HepG2 (cell line): ENCODE measurements around the gene SIAH2. TPM values are rescaled to one million over a fixed set of nuclear protein-coding genes. Genes with fewer than 3 reads are reported as not detected.
A peak's percentile ranks its signal among the peaks of the same experiment; 100 is the strongest.

Source experiments
- ATAC-seq: fragments of 200-7000 bp; cut with Tn5 transposase; 3 replicates; pipeline ENCODE4 v1.9.1; 2020; ENCODE audit warnings: mild to moderate bottlenecking, moderate library complexity
- BruUV-seq: library from RNA; stranded (reverse); fragments of 400-500 nt; replicated peaks from 2 replicates; lab custom pipeline; 2021; lab: Mats Ljungman, UMichigan
- CTCF ChIA-PET: fragments of 300-600 bp; formaldehyde crosslinking; extraction: SDS; loops from one replicate; lab custom pipeline; 2021; ENCODE audit warnings: low total read pairs, inconsistent platforms, low intra/inter-chr PET ratio; lab: Yijun Ruan, JAX
- POLR2A ChIA-PET: fragments of 350-600 bp; sonication (Branson Sonifier 250); formaldehyde crosslinking; loops from one replicate; lab custom pipeline; 2020; ENCODE audit warnings: antibody characterized with exemption, inconsistent platforms; lab: Yijun Ruan, JAX
- DNase-seq: peaks from one replicate; pipeline ENCODE4 v3.0.0-alpha.2; 2015; ENCODE audit warnings: low spot score
- FAIRE-seq: peaks from 3 replicates; lab custom pipeline; 2011; peaks lifted over from hg19 to GRCh38; lab: Jason Lieb, UNC
- H2AFZ ChIP-seq: one replicate; pipeline ENCODE4 v1.6.1; 2011; ENCODE audit warnings: low read length, inconsistent platforms
- H3K27ac ChIP-seq: fragments of 300-600 bp; 3 replicates; pipeline ENCODE4 v1.8.0; 2011; ENCODE audit warnings: mixed run types, mild to moderate bottlenecking, mixed read lengths, low read length, inconsistent platforms; ENCODE audit not compliant: insufficient read depth; ENCODE audit errors: extremely low read length
- H3K27me3 ChIP-seq, 2 experiments: fragments of 200-600 bp in 1 of 2; 2 replicates in 1 of 2; 3 replicates in 1 of 2; pipeline versions ENCODE4 v1.6.0 to v1.8.0; 2011; ENCODE audit warnings: low read length in 2 of 2, mild to moderate bottlenecking in 2 of 2, moderate library complexity in 2 of 2, inconsistent platforms in 1 of 2; ENCODE audit not compliant: insufficient read depth in 2 of 2, control insufficient read depth in 1 of 2
- H3K36me3 ChIP-seq, 2 experiments: fragments of 200-600 bp in 1 of 2; replicated peaks in 1 of 2; 2 replicates in 1 of 2; 3 replicates in 1 of 2; pipeline versions ENCODE4 v1.5.1 to v1.8.0; 2011; ENCODE audit warnings: low read length in 2 of 2, inconsistent platforms in 1 of 2; ENCODE audit not compliant: insufficient read depth in 2 of 2, control insufficient read depth in 1 of 2
- H3K4me1 ChIP-seq: 2 replicates; pipeline ENCODE4 v1.5.1; 2012; ENCODE audit warnings: low read length, inconsistent platforms; ENCODE audit not compliant: insufficient read depth
- H3K4me2 ChIP-seq: 2 replicates; pipeline ENCODE4 v1.6.0; 2011; ENCODE audit warnings: low read depth, low read length, inconsistent platforms
- H3K4me3 ChIP-seq, 3 experiments: fragments of 200-600 bp in 1 of 3; sonication (generic), shearing (Covaris generic) in 1 of 3; replicated peaks in 1 of 3; 2 replicates each; pipeline ENCODE4 v1.5.1; 2011 to 2016; ENCODE audit warnings: low read length in 3 of 3, inconsistent platforms in 2 of 3, low read depth in 2 of 3, mild to moderate bottlenecking in 2 of 3, control low read depth in 1 of 3, mixed read lengths in 1 of 3; ENCODE audit not compliant: insufficient read depth in 1 of 3
- H3K79me2 ChIP-seq: one replicate; pipeline ENCODE4 v1.6.1; 2011; ENCODE audit warnings: low read length, inconsistent platforms; ENCODE audit not compliant: insufficient read depth
- H3K9ac ChIP-seq: 2 replicates; pipeline ENCODE4 v1.6.0; 2011; ENCODE audit warnings: mild to moderate bottlenecking, low read depth, low read length, inconsistent platforms; ENCODE audit not compliant: insufficient read depth
- H3K9me3 ChIP-seq: 2 replicates; pipeline ENCODE4 v1.5.1; 2012; ENCODE audit warnings: mild to moderate bottlenecking, low read length
- H4K20me1 ChIP-seq: 2 replicates; pipeline ENCODE4 v1.6.0; 2011; ENCODE audit warnings: inconsistent platforms, mild to moderate bottlenecking, low read length, moderate library complexity; ENCODE audit not compliant: insufficient read depth
- ATAD3A ChIP-seq: sonication (generic); formaldehyde crosslinking; IDR thresholded peaks from 2 replicates; pipeline ENCODE4 v1.4.0; 2020; ENCODE audit warnings: missing genetic modification reagents
- FOSL1 ChIP-seq: sonication (generic); formaldehyde crosslinking; IDR thresholded peaks from 2 replicates; pipeline ENCODE4 v1.9.0; 2021; ENCODE audit warnings: missing genetic modification reagents, borderline replicate concordance
- GATAD1 ChIP-seq: IDR thresholded peaks from 2 replicates; pipeline ENCODE4 v1.6.1; 2016; ENCODE audit warnings: missing genetic modification reagents, missing compliant biosample characterization
- GLI4 ChIP-seq: sonication (generic); formaldehyde crosslinking; IDR thresholded peaks from 2 replicates; pipeline ENCODE4 v1.5.1; 2020; ENCODE audit warnings: missing genetic modification reagents, mild to moderate bottlenecking, moderate library complexity, borderline replicate concordance
- HNF4A ChIP-seq: sonication (generic); formaldehyde crosslinking; IDR thresholded peaks from 2 replicates; pipeline ENCODE4 v1.4.0; 2020; ENCODE audit warnings: missing genetic modification reagents
- KDM3A ChIP-seq: IDR thresholded peaks from 2 replicates; pipeline ENCODE4 v1.6.1; 2018; ENCODE audit warnings: low read depth, missing compliant biosample characterization
- MIER2 ChIP-seq: IDR thresholded peaks from 2 replicates; pipeline ENCODE4 v1.6.1; 2016; ENCODE audit warnings: missing biosample characterization, missing genetic modification reagents
- NFIB ChIP-seq: sonication (generic); formaldehyde crosslinking; IDR thresholded peaks from 2 replicates; pipeline ENCODE4 v1.9.0; 2021; ENCODE audit warnings: missing genetic modification reagents, mild to moderate bottlenecking, borderline replicate concordance
- SIN3A ChIP-seq: IDR thresholded peaks from 2 replicates; pipeline ENCODE4 v1.6.1; 2011; ENCODE audit warnings: low read depth, mild to moderate bottlenecking, control low read depth, low read length, borderline replicate concordance
- TBX3 ChIP-seq: fragments of 450-650 bp; IDR thresholded peaks from 2 replicates; pipeline ENCODE4 v1.6.1; 2017; ENCODE audit warnings: antibody characterized with exemption, mild to moderate bottlenecking, inconsistent platforms, borderline replicate concordance
- ZFAT ChIP-seq: sonication (generic); formaldehyde crosslinking; conservative IDR thresholded peaks from 2 replicates; pipeline ENCODE4 v1.8.1; 2023; ENCODE audit warnings: missing genetic modification reagents, inconsistent platforms
- ZMAT3 ChIP-seq: sonication (generic); formaldehyde crosslinking; conservative IDR thresholded peaks from 2 replicates; pipeline ENCODE4 v1.7.0; 2021; ENCODE audit warnings: missing genetic modification reagents
- ZNF460 ChIP-seq: sonication (generic); formaldehyde crosslinking; IDR thresholded peaks from 2 replicates; pipeline ENCODE4 v1.5.1; 2020; ENCODE audit warnings: missing genetic modification reagents, mild to moderate bottlenecking, borderline replicate concordance
- ZNF572 ChIP-seq: sonication (generic); formaldehyde crosslinking; IDR thresholded peaks from 2 replicates; pipeline ENCODE4 v1.5.1; 2020; ENCODE audit warnings: mild to moderate bottlenecking, missing genetic modification reagents
- ZNF782 ChIP-seq: sonication (generic); formaldehyde crosslinking; IDR thresholded peaks from 2 replicates; pipeline ENCODE4 v1.4.0; 2020; ENCODE audit warnings: missing genetic modification reagents, mild to moderate bottlenecking, borderline replicate concordance
- ZSCAN25 ChIP-seq: sonication (generic); formaldehyde crosslinking; IDR thresholded peaks from 2 replicates; pipeline ENCODE4 v1.8.0; 2022; ENCODE audit warnings: mild to moderate bottlenecking, missing genetic modification reagents
- WGBS: methylation state at CpG from one replicate; pipeline ENCODE4 v1.1.6; 2017; ENCODE audit warnings: low lambda C conversion rate; 5-methylcytosine and 5-hydroxymethylcytosine counted together
- in situ Hi-C: cut with HindIII; loops from 2 replicates; pipeline ENCODE4 v1.10.0; 2017; ENCODE audit warnings: low pct_unique_long_range_greater_than_20kb; ENCODE audit not compliant: extremely low pct_ligation_motif_present
- intact Hi-C: fragments of 100-400 bp; cut with micrococcal nuclease; formaldehyde crosslinking; loops from one replicate; pipeline ENCODE4 v1.10.0; 2022; ENCODE audit not compliant: unreplicated experiment
- polyA plus RNA-seq, 8 experiments: library from polyadenylated mRNA; depleted of rRNA in 3 of 8; stranded (reverse) in 7 of 8; unstranded in 1 of 8; fragments of >200 nt; fragmentation: Illumina TruSeq in 4 of 8; extraction: Trizol in 4 of 8; gene quantifications; 2 replicates each; pipeline versions ENCODE4 v1.2.1 to v1.2.3, GENCODE V29; 2011 to 2016; ENCODE audit warnings: low read depth in 4 of 8, missing spikeins in 1 of 8, mixed read lengths in 1 of 8; ENCODE audit not compliant: insufficient read depth in 1 of 8
- total RNA-seq, 5 experiments: library from RNA; depleted of rRNA; stranded (reverse); fragments of >200 nt; fragmentation: Illumina TruSeq; extraction: Trizol; gene quantifications; 2 replicates each; pipeline ENCODE4 v1.2.3, GENCODE V29; 2016; ENCODE audit warnings: low read depth in 1 of 5
- TF ChIP-seq, protein P1 (sequence below): IDR thresholded peaks from 2 replicates; pipeline ENCODE4 v1.6.1; 2016; ENCODE audit warnings: missing genetic modification reagents, missing compliant biosample characterization
- TF ChIP-seq, protein P2 (sequence below): sonication (generic); formaldehyde crosslinking; IDR thresholded peaks from 2 replicates; pipeline ENCODE4; 2020; ENCODE audit warnings: missing genetic modification reagents, mild to moderate bottlenecking, borderline replicate concordance
- TF ChIP-seq, protein P3 (sequence below): conservative IDR thresholded peaks from 2 replicates; pipeline ENCODE4 v1.6.1; 2018; ENCODE audit warnings: missing genetic modification reagents

The SIAH2 gene
- total and polyA plus RNA-seq, 2 of the 13 experiments (the other 11 are each of a cell fraction or from before 2014, with no cell fraction given) = 71.8 to 117 TPM

DNA sequence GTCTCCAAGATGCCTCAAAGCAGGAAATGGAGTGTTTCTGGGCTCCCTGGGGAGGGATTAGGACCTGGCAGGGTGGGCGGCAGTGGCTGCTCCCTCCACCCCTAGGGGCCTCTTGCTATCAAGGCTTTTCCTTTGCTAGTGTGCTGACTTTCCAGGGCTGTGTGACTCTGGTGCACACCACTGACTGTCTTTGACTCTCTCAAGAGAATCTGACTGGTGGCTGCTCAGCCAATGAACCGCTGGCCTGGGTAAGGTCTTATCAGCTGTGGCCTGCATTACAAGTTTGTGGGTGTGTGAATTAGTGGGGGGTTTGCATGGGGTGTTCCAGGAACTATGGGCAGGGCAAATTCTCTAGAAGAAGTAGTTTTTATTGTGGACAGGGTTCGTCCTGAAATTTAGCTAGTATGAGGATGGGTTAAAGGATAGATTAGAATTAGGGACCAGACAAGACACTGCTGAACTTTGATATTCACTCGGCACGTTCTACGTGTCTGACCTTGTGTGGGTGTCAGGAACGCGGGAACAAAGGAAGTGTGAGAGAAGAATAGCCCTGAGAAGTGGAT, 29.5 kb downstream of the SIAH2 start:
- H2AFZ ChIP-seq = no peak overlapping the region
- H3K9me3 ChIP-seq = no peaks in the 10 kb centered on the region
- intact Hi-C loops = loop anchor here (10.0 kb wide), 1 partner anchor 329 kb away; the partner anchor contains the start of gene TSC22D2
- H3K4me3 ChIP-seq = peak overlapping the region in 1 of 3 experiments; percentile 31; a peak in 2 of 6 replicates
- ChIA-PET CTCF (no interaction called here), POLR2A (interaction anchor here (1.3 to 6.9 kb wide), 2 partner anchors 14 to 30 kb away, joined by 5 to 265 read pairs; partner anchors contain the start of gene SIAH2)
- H3K27ac ChIP-seq = peak overlapping the region; percentile 79
- no peaks in the 10 kb centered on the region for H3K79me2 ChIP-seq
- WGBS = 21% methylated on average over 8 of the region's 8 CpGs
- FAIRE-seq (peak; percentile 26), ATAC-seq (peak; percentile 26), DNase-seq (peak; percentile 61)
- H3K27me3 ChIP-seq = no peaks in the 10 kb centered on the region
- peak overlapping the region; percentile 50 for H3K9ac ChIP-seq
- in situ Hi-C loops = no loop called here
- H3K36me3 ChIP-seq = no peaks in the 10 kb centered on the region
- H4K20me1 ChIP-seq = no peaks in the 10 kb centered on the region
- H3K4me1 ChIP-seq = peaks cover 72% of the 10 kb centered on the region
- TSS peak; percentile 9 for BruUV-seq
- H3K4me2 ChIP-seq = peak overlapping the region; percentile 60
- TF ChIP-seq HNF4A (CRISPR knock-in tag) (peak; percentile 27; the same call in 1 of the 2 replicates), SIN3A (no peak), ZSCAN25 (CRISPR knock-in tag) (no peak), ZNF572 (CRISPR knock-in tag) (no peak), FOSL1 (CRISPR knock-in tag) (no peak), ZFAT (CRISPR knock-in tag) (no peak), NFIB (no peak), KDM3A (CRISPR knock-in tag) (0 out of 2 replicates have a peak, but pooled peaks have one; percentile 3), ATAD3A (no peak), TBX3 (0 out of 2 replicates have a peak, but pooled peaks have one; percentile 35), MIER2 (no peak), ZNF460 (CRISPR knock-in tag) (no peak), ZNF782 (CRISPR knock-in tag) (no peak), ZMAT3 (CRISPR knock-in tag) (0 out of 2 replicates have a peak, but pooled peaks have one; percentile 3), GLI4 (CRISPR knock-in tag) (no peak), GATAD1 (CRISPR knock-in tag) (no peak)
- TF ChIP-seq, protein P1, sequence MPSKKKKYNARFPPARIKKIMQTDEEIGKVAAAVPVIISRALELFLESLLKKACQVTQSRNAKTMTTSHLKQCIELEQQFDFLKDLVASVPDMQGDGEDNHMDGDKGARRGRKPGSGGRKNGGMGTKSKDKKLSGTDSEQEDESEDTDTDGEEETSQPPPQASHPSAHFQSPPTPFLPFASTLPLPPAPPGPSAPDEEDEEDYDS (CRISPR knock-in tag) = peak; percentile 17; the same call in 1 of the 2 replicates
- TF ChIP-seq, protein P2, sequence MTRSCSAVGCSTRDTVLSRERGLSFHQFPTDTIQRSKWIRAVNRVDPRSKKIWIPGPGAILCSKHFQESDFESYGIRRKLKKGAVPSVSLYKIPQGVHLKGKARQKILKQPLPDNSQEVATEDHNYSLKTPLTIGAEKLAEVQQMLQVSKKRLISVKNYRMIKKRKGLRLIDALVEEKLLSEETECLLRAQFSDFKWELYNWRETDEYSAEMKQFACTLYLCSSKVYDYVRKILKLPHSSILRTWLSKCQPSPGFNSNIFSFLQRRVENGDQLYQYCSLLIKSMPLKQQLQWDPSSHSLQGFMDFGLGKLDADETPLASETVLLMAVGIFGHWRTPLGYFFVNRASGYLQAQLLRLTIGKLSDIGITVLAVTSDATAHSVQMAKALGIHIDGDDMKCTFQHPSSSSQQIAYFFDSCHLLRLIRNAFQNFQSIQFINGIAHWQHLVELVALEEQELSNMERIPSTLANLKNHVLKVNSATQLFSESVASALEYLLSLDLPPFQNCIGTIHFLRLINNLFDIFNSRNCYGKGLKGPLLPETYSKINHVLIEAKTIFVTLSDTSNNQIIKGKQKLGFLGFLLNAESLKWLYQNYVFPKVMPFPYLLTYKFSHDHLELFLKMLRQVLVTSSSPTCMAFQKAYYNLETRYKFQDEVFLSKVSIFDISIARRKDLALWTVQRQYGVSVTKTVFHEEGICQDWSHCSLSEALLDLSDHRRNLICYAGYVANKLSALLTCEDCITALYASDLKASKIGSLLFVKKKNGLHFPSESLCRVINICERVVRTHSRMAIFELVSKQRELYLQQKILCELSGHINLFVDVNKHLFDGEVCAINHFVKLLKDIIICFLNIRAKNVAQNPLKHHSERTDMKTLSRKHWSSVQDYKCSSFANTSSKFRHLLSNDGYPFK (CRISPR knock-in tag) = no peak
- TF ChIP-seq, protein P3, sequence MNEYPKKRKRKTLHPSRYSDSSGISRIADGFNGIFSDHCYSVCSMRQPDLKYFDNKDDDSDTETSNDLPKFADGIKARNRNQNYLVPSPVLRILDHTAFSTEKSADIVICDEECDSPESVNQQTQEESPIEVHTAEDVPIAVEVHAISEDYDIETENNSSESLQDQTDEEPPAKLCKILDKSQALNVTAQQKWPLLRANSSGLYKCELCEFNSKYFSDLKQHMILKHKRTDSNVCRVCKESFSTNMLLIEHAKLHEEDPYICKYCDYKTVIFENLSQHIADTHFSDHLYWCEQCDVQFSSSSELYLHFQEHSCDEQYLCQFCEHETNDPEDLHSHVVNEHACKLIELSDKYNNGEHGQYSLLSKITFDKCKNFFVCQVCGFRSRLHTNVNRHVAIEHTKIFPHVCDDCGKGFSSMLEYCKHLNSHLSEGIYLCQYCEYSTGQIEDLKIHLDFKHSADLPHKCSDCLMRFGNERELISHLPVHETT (CRISPR knock-in tag) = 0 out of 2 replicates have a peak, but pooled peaks have one; percentile 31
